ENCODE results near the gene GHR.

- no peak for TF ChIP-seq POLR2A (IDR thresholded peaks at IDR 0.05)
- TF ChIP-seq EP300 (IDR thresholded peaks at IDR 0.05; ENCODE audit: low read depth) = no peak
- TF ChIP-seq CTCF (IDR thresholded peaks at IDR 0.05) = no peak
- no peak for TF ChIP-seq POLR2AphosphoS5 (IDR thresholded peaks at IDR 0.05)
Observed at GRCh38 chr5:42606464-42606869, 183.2 kb downstream of the GHR start.
